NCI-H2081 (cell line): ENCODE results near the gene EHD1.

ENCODE experiments used
- DNase-seq, 2 experiments: peaks; one replicate each; lab custom pipeline; 2025; lab: John Stamatoyannopoulos, UW

The EHD1 gene

DNA sequence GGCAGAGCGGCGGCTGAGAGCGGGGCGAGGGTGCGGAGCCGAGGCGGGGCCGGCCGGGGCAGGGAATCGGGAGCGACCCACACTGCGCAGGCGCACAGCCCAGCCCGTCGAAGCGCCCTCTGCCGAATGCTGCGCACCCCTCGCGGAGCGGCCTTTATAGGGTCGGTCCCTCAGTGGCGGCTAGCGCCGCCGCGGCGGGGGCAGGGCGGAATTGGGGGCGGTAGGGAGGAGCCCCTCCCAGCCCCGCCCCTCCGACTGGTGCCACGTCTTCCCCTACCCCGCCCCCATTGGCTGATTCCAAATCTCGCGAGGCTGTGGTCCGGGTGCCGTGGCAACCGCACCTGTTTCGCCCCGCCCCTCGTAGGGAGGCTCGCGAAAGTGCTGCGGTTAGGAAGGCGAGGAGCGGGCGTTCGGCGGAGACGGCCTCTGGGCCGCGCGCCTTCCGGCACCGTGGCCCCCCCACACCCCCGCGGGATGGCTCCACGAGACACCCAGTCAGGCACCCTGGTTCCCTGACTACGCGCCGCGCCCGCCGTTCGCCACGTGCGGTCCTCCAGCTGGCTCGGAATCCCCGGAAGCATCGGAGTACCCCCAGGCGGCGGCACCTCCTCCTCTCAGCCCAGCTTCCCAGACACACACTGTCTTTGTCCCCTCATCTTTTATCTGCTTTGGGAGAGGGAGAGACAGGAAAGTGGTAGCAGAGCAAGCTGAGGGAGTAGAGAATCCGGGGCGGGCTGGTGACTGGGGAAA lies at the start of gene EHD1:
Gene EHD1, minus strand, starts transcription at position 128 of the 750 bp plus-strand sequence. CDS start 157 bp downstream, outside the sequence.
- peak; percentile 97 to 99 for DNase-seq

DNA sequence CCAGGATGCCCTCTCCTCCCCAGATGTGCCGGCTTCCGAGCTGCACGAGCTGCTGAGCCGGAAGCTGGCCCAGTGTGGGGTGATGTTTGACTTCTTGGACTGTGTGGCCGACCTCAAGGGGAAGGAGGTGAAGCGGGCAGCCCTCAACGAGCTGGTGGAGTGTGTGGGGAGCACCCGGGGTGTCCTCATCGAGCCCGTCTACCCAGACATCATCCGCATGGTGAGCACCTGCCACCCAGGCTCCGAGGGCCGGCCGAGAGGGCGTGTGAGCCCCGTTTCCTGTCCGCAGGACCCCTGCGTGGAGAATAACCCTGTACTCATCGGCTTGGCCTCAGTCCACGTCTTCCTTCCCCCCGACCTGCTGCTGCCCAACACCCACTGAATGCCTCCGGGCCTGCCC lies 48.3 kb upstream of the EHD1 start:
- DNase-seq: no peak

DNA sequence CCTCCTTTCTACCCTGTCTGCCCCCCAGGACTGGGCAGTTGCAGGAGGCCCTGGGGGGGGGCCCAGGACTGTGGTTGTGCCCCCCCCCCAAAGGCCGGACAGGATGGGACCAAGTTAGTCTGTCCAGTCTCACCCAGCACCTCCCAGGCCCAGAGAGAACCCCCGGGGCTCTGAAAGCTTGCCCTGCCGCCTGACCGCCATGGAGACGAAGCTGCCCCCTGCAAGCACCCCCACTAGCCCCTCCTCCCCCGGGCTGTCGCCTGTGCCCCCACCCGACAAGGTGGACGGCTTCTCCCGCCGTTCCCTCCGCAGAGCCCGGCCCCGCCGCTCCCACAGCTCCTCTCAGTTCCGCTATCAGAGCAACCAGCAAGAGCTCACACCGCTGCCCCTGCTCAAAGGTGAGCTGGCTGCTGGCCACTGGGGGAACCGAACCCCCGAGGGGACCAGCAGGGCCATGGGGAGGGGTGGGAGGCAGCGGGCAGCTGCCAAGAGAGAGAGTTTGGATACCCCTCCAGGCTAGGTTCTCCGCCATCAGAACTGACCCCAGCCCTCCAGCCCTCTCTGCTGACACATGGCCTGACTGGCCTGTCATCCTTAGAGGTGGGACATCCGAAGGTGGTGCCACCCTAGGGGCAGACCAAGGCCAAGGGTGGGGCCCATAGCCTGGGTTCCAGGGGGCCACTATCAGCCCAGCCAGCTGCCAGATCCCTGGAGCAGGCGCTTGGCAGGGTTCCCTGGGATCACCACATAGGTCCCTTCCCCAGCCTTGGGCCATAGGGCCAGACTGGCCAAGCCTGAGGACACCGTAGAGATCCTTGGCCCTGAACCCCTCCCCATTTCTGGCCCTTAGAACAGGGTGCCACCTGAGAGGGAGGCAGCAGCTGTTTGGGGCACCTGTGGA lies 47.4 kb upstream of the EHD1 start:
- no peak for DNase-seq

DNA sequence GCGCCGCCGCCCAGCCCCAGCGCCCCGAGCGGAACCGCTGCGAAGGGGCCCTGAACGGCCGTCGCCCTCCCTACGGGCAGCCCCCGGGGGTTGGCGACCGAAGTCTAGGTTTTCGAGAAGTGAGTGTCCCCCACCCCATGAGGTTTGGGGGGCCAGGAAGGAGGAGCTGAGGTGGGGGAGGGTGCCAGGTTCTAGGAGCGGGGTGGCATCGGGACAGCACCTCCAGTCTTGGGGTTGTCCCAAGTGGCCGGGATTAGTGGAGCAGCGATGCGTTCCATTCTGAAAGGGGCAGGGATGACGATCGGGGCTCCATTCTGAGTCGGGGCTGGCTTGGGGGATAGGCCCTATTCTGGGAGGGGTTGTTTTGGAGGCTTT lies 46.5 kb upstream of the EHD1 start:
- DNase-seq: no peak

DNA sequence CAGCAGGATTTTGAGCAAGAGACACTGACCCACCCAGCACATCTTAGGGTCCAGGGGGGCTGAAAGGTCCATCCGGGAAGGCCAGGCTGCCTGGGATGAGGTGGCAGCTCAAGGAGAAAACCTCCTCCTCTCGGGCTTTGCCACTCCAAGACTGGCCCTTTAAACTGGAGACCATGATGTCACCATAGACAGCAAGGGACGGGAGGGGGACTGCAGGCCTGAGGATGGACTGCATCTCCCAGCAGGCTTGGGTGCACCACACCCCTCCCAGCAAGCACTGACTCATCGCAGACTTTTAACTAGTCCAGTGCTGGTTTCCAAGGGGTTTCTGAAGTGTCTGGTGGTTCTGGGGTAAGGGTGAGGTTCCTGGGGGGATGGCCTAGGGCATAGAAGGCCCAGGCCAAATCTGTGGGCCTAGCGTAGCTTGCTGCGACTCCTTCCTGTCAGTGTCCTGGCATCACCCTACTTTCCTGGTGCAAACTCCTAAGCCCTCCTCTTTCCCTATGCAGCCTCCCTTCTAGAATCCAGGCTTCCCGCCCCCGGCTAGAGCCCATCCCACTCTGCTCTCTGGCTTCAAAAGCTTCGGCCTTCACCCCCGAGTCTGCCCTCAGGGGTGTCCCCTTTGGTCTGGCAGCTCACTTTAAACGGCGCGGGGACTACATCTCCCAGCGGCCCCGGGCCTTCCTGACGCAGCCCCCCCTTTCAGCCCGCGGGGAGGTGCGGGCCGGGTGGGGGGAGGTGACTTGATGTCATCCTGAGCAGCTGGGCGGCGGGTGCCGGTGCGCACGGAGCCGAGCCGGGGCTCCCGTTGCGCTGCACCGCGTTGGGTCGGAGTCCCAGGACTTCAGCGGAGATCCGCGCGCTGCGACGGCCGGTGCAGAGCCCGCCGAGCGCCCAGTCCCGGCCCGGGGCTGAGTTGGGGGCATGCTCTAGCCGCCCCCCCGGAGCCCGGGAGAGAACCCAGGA lies 45.8 kb upstream of the EHD1 start, which contains the start of gene PPP2R5B:
Gene PPP2R5B, plus strand, starts transcription at position 746 of the 966 bp plus-strand sequence. CDS start 1,046 bp downstream, outside the sequence.
- DNase-seq: peak; percentile 78 to 84

DNA sequence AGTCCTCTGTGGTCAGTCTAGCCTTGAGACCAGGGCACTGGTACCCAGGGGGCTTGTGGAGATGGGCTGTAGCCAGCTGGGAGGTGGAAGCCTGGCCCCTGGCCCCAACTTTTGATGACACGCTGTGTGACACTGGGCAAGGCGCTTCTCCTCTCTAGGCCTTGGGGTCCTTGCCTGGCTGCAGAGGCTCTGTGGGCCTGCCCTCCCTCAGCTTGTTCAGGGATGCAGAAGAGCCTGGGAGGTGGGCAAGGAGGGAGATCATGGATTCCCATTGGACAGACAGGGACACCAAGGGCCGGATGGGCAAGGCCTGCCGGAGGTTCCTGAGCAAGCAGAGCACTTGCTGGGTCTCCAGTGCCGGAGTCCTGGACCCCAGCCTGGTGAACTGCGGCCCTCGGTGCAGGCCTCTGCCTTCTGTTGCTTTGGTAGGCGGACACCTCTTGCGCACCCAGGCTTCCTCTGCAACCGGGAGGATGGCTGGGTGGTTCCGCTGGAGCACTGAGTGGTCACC lies 44.8 kb upstream of the EHD1 start:
- DNase-seq: no peak

DNA sequence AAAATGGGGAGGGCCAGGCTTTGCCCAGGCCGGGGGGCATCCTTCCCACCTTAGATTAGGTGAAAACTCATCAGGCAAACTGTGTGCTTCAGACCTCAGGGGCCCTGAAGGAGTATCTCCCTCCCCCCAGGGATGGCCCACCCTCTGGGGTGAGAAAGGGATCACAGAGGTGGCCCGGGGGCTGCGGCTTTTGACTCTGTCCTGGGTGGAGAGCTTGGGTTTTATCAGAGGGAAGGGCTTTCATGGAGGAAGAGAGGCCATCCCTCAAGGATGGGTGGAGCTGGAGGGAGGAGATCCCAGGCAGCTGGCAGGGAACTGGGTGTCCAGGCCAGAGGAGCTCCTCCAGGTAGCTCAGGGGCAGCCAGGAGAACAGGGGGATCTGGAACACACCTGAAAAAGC lies 43.0 kb upstream of the EHD1 start:
- no peak for DNase-seq

DNA sequence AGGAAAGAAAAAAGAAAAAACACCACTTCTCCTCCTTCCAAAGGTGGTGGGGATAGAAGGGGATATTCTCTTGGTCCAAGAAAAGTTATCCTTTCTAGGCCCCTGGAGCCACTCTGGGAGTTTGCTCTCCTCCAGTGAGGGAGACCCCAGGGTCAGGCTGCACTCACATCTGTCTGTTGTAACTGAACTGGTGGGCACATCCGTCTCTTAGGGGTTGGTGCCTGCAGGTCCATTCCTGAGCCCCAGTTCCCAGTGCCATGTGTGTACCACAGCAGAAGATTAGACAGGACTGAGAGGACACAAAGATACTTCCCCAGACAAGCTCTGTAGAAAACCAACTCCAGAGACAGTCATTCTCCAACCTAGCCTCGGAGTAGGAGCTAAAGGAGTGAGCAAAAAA lies 41.7 kb upstream of the EHD1 start:
- no peak for DNase-seq

DNA sequence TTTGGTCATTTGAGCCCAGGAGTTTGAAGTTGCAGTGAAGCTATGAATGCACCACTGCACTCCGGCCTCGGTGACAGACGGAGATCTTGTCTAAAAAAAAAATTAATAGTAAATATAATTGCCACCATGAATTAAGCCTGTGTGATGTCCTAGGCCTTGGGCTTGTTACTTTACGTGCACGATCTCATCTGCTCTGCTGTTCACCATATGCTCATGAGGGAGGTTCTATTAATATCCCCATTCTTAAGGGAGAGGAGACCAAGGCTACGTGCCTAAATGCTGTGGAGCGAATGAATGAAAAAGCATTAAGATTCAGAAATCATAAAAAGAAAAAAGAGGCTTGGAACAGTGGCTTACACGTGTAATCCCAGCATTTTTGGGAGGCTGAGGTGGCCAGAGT lies 41.2 kb upstream of the EHD1 start:
- no peak for DNase-seq

DNA sequence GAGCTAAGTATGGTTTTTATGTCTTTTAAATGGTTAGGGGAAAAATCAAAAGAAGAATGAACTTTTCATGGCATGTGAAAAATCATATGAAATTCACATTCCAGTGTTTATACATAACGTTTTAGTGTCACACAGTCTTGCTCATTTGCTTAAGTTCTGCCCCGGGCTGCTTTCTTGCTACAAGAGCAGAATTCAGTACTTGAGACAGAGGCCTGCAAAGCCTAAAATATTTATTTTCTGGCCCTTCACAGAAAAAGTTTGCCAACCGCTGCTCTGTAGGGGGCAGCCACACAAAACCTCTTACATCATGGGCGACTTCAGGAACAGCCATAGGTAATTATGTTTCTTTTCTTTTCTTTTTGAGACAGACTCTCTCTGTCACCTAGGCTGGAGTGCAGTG lies 39.6 kb upstream of the EHD1 start:
- no peak for DNase-seq

DNA sequence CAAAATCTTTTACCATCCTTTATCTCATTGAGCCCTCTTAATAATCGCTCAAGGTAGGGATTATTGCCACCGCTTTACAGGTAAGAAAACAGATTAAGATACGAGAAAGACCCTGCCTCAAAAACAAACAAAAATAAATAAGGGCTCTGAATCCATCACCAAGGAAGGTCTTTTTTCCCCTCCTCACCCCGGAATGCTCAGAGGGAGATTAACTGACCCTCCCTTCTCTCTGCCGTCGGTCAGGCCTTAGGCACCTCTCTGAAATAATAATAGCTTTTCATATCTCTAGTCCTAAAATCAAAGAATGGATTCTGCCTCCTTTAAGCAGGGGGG lies 39.2 kb upstream of the EHD1 start:
- DNase-seq: no peak

DNA sequence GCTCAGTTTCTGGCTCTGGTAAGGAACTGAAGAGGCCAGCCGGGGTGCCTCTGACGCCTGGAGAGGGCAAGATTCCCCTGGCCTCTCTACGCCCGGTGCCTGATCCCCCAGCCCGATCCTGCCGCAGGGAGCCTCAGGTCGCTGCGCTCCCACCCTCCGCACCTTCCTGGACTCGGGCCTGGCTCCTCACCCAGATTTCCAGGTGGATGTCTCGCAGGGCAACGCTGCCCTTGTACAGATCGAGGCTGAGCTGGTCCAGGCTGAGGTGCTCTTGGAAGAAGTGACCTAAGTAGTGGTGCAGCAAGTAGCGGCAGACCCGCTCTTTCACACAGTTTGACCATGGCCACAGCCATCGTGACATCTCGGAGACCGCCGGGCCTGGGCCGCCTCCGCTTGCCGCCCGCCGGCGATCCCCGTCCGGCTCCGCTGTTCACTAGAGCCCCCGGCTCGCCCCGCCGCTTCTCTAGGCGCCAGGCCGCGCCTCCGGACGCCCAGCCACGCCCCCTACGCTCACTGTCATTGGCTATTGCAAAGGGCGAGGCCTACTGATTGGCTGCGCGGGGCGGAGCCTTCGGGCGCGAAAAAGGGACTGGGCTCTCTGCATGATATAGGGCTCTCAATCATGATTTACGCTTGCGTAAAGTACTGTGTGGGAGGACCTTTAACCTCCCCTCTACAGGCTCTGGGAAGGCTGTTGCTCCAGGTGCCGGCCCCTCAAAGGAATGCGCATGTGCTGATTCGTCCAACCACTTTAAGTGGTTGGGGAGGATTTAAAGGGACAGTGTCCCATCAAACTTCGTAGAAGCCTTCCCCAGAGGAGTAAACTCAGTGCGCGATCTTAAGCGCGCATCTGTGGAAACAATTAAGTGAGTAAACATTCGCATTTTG lies 38.6 kb upstream of the EHD1 start, which contains the start of gene ATG2A:
Gene ATG2A, minus strand, starts transcription at position 435 of the 888 bp plus-strand sequence. Its CDS starts 74 bp downstream, at position 361.
- peak; percentile 98 to 99 for DNase-seq

DNA sequence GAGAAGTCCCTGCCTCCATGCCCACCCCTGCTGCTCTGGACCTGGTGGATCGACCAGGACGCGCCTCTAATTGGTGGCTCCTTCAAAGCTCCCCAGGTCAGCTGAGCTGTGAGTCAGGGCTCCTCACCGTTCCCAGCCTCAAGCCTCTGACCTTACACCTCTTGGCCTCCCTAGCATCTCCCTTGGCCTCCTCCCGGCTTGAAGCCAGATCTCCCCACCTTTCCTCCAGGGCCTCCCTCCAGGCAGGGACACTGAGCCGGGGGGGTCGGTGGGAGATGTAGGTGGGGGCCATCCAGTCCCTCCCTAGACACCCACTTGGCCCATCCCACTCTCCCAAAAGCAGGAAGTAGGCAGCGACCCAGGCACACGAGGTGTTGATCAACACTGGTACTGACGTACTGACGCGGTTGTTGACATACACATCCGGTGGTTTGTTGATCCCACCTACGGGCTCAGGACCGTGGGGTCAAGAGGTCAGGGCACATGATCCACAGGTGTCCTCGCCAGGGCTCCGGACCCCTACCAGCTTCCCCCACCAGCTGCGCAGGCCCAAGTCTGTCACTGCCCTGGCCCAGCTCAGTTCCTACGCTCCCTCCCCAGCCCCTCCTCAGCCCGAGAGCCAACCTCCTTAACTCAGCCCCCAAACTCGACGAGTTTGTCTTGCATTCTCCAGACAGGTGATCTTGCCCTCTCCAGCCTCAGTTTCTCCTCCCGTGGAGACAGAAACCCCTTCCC lies 37.8 kb upstream of the EHD1 start:
- peak; percentile 5 to 23 for DNase-seq

DNA sequence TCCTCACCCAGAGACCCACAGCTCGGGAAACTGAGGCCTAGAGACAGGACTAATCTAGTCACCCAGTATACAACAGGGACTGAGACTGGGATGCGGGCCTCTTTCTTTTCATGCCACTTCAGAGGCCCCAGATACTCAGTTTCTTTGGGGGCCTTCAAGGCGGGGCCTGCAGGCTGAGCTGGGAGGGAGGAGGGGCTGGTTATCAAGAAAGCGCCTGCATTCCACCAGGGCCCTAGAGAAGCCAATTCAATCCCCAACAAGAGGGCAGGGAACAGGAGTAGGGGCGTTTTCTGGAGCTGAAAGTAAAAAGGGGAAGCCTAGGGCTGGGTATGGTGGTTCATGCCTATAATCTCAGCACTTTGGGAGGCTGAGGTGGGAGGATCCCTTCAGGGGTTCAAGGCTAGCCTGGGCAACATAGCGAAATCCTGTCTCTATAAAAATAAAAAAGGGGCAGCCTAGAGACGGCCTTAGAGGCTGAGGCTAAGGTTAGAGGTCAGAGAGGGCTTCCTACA lies 37.0 kb upstream of the EHD1 start:
- no peak for DNase-seq

DNA sequence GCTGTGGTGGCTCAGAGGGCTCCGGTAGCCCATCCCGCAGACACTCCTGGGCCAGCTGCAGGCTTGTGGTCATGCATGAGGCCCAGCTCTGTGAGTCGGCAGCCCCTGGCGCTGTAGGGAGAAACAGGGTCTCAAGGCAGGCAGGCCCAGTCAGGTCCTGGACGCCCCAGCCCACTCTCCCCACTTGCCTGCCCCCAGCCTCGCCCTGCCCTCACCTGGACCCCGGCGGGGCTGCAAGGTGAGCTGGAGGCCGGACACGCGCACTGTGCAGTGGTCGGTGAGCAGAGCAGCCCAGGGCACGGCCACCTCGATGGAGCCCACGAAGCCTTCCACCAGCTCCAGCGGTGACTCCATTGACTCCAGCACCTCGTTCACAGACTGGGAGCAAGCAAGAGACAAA lies 35.7 kb upstream of the EHD1 start:
- DNase-seq: no peak

DNA sequence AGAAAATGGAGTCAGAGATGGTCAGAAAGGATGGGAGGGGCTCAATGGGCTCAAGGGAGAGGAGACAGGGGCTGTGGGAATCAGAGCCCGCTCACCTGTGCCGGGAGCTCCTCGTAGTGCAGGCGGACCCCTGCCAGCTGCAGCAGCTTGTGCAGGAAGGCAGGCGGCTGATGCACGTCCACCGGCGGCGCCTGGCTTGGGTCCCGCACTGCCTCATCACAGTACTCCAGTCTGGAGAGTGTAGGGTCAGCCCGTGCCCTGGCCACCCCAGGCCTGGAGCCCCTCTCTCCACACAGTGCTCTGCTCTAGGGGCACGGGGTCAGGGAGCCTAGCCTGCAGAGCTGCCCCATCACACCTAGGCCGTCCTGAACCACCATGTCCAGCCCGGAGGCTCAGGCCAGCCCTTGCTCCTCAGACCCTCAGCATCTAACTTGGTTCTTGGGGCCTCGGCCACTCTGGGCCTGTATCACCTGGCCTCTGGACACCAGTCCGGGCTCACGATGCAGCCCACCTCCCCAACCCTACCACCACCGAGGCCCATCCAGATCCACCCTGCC lies 34.8 kb upstream of the EHD1 start:
- no peak for DNase-seq

DNA sequence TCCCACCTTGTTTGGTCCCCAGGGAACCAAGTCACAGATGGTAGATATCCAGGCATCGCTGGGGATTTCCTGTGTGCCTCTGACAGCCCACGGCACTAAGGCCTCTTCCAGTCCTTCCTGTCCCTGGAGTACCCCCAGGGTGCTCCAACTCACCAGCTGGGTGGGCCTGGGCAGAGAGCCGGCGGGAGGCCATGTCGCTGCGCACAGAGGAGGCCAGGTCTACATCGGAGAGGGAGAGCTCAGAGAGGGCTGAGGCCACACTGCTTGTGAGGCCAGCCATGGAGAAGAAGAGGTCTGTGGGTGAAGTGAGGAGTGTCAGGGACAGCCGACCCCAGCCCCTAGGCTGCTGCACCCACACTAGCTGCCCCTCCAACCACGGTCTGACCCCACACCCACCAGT lies 33.3 kb upstream of the EHD1 start:
- no peak for DNase-seq

DNA sequence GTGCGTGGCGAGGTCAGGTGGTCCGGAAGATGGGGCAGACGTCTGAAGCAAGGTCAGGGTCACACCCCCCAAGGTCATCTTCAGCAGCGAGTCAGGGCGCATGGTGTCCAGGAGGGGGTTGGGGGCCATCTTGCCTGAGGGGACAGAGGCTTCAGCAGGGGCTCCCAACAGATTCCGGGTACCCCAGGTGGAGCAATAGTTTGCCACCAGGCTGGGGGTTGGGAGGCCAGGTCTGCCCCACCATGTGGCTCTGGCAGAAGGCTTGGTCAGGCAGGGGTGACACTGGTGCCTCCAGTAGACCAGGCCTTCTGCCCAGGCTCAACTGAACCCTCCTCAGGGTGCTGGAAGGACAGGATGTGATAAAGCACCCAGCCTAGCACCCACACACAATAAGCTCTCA lies 32.7 kb upstream of the EHD1 start:
- DNase-seq: no peak

DNA sequence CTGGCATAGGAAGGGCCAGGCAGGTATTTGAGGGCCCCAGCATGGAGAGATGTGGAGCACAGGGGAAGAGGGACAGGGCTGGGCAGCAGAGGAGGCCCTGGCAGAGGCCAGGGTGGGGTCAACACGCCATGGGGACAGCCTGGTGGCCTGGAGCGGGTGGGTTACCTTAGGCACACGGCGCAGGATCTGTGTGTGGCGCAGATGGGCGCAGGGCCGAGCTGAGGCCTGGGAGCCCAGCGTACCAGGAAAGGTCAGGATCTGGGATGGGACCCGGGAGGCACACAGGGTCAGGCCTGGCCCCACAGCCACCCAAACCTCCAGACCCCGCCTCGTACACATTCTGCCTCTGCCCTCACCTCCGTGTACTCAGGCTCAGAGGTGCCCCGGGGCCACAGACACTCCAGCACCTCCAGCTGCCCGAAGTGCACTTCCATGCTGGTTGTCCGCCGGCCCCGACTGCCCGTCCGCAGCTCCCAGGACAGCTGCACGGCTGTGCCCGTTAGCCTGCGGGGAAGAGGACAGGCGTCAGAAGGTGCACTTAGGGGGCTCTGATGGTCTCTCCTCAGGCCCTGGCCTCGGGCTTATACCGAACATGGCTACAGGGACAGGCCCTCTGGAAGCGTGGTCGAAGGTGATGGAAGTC lies 32.2 kb upstream of the EHD1 start:
- no peak for DNase-seq
